ENCODE results near the gene RPL10. TPM values are rescaled to one million over a fixed set of nuclear protein-coding genes. Genes with fewer than 3 reads are reported as not detected.

Gene RPL10
- total and polyA plus RNA-seq, 2 of the 13 experiments (the other 11 are each of a cell fraction or from before 2014, with no cell fraction given) = 2,381 to 4,713 TPM

DNA sequence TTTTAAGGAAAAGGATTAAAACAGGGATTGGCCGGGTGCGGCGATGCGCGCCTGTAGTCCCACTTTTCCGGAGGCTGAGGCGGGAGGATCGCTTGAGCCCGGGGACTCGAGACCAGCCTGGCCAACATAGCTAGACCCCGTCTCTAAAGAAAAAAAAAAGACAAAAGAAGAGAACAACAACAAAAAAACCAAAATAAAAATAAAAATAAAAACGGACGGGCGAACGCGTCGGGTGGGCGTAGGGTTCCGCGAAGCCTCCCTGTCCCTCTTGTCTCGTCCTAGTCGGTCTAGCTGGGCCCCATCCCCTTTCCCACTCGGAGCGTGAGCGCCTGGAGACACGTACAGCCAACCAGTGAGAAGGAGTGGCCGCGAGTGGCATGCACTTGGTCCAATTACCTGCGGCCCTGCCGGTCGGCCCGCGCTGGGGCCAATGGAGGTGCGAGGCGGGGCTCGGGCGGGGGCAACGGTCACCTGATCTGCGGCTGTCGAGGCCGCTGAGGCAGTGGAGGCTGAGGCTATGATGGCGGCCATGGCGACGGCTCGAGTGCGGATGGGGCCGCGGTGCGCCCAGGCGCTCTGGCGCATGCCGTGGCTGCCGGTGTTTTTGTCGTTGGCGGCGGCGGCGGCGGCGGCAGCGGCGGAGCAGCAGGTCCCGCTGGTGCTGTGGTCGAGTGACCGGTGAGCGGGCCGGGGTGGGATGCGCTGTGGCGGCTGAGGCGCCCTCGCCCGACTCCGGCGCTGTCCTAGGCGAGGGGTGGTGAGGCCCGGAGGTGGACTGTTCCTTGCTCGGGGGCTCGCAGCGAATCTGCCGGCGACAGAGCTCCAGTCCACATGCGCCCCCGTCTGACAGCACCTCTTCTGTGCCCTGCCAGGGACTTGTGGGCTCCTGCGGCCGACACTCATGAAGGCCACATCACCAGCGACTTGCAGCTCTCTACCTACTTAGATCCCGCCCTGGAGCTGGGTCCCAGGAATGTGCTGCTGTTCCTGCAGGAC, 30.3 kb downstream of the RPL10 start, which contains the start of gene ATP6AP1 (continued):
- TF ChIP-seq, protein P1, sequence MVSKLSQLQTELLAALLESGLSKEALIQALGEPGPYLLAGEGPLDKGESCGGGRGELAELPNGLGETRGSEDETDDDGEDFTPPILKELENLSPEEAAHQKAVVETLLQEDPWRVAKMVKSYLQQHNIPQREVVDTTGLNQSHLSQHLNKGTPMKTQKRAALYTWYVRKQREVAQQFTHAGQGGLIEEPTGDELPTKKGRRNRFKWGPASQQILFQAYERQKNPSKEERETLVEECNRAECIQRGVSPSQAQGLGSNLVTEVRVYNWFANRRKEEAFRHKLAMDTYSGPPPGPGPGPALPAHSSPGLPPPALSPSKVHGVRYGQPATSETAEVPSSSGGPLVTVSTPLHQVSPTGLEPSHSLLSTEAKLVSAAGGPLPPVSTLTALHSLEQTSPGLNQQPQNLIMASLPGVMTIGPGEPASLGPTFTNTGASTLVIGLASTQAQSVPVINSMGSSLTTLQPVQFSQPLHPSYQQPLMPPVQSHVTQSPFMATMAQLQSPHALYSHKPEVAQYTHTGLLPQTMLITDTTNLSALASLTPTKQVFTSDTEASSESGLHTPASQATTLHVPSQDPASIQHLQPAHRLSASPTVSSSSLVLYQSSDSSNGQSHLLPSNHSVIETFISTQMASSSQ (IDR thresholded peaks at IDR 0.05; ENCODE audit: low read depth) = no peak
- TF ChIP-seq, protein P1 (CRISPR knock-in tag; IDR thresholded peaks at IDR 0.05; ENCODE audit: borderline replicate concordance) = no peak
- TF ChIP-seq HOXA7 (CRISPR knock-in tag; IDR thresholded peaks at IDR 0.05) = no peak
- TF ChIP-seq DMAP1 (CRISPR knock-in tag; IDR thresholded peaks at IDR 0.05) = no peak
- no peak for TF ChIP-seq ZNF792 (CRISPR knock-in tag; IDR thresholded peaks at IDR 0.05)
- no peak for TF ChIP-seq FOSL1 (CRISPR knock-in tag; IDR thresholded peaks at IDR 0.05; ENCODE audit: borderline replicate concordance)
- no peak for TF ChIP-seq ZBTB1 (CRISPR knock-in tag; IDR thresholded peaks at IDR 0.05; ENCODE audit: borderline replicate concordance)
- no peak for TF ChIP-seq ZNF703 (CRISPR knock-in tag; IDR thresholded peaks at IDR 0.05; ENCODE audit: borderline replicate concordance)
- no peak for TF ChIP-seq ZNF550 (CRISPR knock-in tag; IDR thresholded peaks at IDR 0.05; ENCODE audit: borderline replicate concordance)
- TF ChIP-seq, protein P2, sequence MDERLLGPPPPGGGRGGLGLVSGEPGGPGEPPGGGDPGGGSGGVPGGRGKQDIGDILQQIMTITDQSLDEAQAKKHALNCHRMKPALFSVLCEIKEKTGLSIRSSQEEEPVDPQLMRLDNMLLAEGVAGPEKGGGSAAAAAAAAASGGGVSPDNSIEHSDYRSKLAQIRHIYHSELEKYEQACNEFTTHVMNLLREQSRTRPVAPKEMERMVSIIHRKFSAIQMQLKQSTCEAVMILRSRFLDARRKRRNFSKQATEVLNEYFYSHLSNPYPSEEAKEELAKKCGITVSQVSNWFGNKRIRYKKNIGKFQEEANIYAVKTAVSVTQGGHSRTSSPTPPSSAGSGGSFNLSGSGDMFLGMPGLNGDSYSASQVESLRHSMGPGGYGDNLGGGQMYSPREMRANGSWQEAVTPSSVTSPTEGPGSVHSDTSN (CRISPR knock-in tag; IDR thresholded peaks at IDR 0.05) = peak; percentile 96
- peak; percentile 43 for TF ChIP-seq CBX1 (IDR thresholded peaks at IDR 0.05; ENCODE audit: low read depth)
- TF ChIP-seq, protein P3, sequence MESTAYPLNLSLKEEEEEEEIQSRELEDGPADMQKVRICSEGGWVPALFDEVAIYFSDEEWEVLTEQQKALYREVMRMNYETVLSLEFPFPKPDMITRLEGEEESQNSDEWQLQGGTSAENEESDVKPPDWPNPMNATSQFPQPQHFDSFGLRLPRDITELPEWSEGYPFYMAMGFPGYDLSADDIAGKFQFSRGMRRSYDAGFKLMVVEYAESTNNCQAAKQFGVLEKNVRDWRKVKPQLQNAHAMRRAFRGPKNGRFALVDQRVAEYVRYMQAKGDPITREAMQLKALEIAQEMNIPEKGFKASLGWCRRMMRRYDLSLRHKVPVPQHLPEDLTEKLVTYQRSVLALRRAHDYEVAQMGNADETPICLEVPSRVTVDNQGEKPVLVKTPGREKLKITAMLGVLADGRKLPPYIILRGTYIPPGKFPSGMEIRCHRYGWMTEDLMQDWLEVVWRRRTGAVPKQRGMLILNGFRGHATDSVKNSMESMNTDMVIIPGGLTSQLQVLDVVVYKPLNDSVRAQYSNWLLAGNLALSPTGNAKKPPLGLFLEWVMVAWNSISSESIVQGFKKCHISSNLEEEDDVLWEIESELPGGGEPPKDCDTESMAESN (CRISPR knock-in tag; conservative IDR thresholded peaks at IDR 0.05) = peak; percentile 49; the same call in 1 of the 2 replicates
- no peak for TF ChIP-seq CBX2 (IDR thresholded peaks at IDR 0.05; ENCODE audit: low read depth, low read length)
- no peak for TF ChIP-seq CBX2 (CRISPR knock-in tag; IDR thresholded peaks at IDR 0.05; ENCODE audit: low read depth)
- no peak for TF ChIP-seq ELF1 (CRISPR knock-in tag; IDR thresholded peaks at IDR 0.05)
- TF ChIP-seq HNRNPUL1 (IDR thresholded peaks at IDR 0.05; ENCODE audit: low read depth, low read length) = no peak
- TF ChIP-seq, protein P4, sequence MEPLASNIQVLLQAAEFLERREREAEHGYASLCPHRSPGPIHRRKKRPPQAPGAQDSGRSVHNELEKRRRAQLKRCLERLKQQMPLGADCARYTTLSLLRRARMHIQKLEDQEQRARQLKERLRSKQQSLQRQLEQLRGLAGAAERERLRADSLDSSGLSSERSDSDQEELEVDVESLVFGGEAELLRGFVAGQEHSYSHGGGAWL (CRISPR knock-in tag; IDR thresholded peaks at IDR 0.05) = no peak
- TF ChIP-seq, protein P5, sequence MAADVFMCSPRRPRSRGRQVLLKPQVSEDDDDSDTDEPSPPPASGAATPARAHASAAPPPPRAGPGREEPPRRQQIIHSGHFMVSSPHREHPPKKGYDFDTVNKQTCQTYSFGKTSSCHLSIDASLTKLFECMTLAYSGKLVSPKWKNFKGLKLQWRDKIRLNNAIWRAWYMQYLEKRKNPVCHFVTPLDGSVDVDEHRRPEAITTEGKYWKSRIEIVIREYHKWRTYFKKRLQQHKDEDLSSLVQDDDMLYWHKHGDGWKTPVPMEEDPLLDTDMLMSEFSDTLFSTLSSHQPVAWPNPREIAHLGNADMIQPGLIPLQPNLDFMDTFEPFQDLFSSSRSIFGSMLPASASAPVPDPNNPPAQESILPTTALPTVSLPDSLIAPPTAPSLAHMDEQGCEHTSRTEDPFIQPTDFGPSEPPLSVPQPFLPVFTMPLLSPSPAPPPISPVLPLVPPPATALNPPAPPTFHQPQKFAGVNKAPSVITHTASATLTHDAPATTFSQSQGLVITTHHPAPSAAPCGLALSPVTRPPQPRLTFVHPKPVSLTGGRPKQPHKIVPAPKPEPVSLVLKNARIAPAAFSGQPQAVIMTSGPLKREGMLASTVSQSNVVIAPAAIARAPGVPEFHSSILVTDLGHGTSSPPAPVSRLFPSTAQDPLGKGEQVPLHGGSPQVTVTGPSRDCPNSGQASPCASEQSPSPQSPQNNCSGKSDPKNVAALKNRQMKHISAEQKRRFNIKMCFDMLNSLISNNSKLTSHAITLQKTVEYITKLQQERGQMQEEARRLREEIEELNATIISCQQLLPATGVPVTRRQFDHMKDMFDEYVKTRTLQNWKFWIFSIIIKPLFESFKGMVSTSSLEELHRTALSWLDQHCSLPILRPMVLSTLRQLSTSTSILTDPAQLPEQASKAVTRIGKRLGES (CRISPR knock-in tag; IDR thresholded peaks at IDR 0.05; ENCODE audit: borderline replicate concordance) = no peak
- TF ChIP-seq PAF1 (CRISPR knock-in tag; IDR thresholded peaks at IDR 0.05) = no peak

Measured in HepG2 (cell line).